NT2/D1 (cell line): ENCODE results near the gene CLSTN2.

Source experiments
- SUZ12 ChIP-seq: IDR thresholded peaks from 2 replicates; pipeline ENCODE4 v1.6.1; 2011; ENCODE audit not compliant: insufficient read length, insufficient read depth; ENCODE audit errors: extremely low read depth
- YY1 ChIP-seq: IDR thresholded peaks from 2 replicates; pipeline ENCODE4 v1.6.1; 2011; ENCODE audit not compliant: insufficient read length, insufficient read depth
- ZNF274 ChIP-seq: IDR thresholded peaks from 2 replicates; pipeline ENCODE4 v1.6.1; 2011; ENCODE audit warnings: mild to moderate bottlenecking, low read depth, low read length

DNA sequence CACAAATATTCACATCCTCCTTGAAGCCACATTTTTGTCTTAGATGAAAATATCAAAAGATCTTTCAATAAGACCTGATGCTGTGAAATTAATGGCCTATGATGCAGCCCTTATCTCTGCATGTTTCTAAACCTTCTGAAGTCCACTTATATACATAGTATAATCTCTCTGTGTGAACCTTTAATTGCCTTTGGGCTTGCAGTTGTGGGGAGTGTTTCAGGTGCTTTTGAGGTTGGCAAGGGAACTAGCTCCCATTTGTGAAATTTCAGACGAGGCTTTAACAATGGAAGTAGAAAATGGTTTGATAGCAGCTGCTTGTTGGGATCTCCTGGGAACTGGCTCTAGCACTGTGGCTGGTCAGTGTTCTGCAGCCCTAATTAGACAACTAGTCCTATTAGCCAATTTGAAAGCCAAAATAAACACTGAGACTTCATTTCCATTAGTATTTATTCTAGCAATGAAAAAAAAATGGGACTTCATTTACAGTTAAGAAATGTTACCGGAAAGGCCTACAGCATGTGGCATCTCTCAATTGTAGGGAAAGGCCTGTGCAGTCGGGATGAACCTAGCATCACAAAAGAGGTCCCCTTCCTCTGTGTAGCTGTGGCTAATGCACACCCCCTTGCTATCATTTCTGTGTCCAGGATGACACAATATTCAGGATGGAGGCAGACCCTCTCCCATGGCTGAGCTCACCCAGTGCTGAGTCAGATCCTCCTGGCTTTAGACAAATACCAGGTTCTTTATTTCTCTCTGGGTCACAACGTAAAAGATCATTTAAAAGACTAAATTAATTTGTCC is 602.1 kb downstream of the CLSTN2 start:
- TF ChIP-seq ZNF274 (no peak), YY1 (no peak), SUZ12 (no peak)
